Airway epithelial cell (primary cell): ENCODE results near the gene ANKS3. TPM values are rescaled to one million over a fixed set of nuclear protein-coding genes. Genes with fewer than 3 reads are reported as not detected.

ENCODE experiments used
- total RNA-seq: library from RNA; depleted of rRNA; stranded (reverse); fragments of >200 nt; gene quantifications from 2 replicates; pipeline ENCODE4 v1.2.3, GENCODE V29; 2015

Gene ANKS3, protein sequence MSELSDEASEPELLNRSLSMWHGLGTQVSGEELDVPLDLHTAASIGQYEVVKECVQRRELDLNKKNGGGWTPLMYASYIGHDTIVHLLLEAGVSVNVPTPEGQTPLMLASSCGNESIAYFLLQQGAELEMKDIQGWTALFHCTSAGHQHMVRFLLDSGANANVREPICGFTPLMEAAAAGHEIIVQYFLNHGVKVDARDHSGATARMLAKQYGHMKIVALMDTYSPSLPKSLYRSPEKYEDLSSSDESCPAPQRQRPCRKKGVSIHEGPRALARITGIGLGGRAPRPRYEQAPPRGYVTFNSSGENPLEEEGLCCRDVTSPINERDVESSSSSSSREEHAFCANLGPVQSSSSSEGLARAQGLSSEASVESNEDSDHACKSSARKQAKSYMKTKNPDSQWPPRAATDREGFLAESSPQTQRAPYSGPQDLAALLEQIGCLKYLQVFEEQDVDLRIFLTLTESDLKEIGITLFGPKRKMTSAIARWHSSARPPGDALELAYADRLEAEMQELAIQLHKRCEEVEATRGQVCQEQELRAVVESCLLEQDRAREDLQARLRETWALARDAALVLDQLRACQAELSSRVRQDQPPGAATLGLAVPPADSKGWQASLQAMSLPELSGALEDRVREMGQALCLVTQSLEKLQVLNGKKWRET
- 10.2 and 12.6 TPM in 2 replicates for total RNA-seq

DNA sequence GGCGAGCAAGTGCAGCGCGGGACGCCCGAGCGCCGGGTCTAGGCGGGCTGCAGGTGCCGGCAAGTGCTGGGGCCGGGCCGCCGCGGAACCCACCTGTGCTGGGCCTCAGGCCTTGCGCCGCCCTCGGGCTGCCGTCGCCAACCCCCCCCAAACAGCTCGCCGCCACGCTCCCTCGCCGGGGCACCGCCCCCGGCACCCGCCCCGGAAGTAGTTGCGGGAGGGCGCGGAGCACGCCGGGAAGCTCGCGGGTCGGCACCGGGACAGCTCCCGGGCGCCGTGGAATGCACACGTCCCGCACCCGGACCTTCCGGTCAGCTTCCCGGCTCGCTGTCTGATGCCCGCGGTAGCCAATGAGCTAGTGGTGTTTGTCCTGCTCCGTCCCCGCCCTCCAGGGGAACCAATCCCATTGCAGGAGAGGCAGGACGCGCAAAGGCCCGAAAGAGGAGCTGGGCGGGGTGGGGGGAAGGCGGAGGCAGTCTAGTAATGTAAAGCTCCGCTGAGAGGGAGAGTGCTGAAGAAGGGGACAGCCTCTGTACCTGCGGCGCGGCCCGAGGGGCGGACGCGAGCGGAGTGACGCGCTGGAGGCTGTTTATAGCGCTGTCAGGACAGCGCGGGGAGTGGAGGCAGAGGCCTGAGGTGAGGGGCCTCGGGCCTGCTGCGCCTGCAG, at the start of gene ANKS3, which contains the start of gene DNAAF8:
Gene ANKS3, minus strand, starts transcription at position 209 of the 667 bp plus-strand sequence. CDS start 4,122 bp downstream, outside the sequence.
Gene DNAAF8, plus strand, starts transcription at position 475 of the 667 bp plus-strand sequence. CDS start 1,978 bp downstream, outside the sequence.

DNA sequence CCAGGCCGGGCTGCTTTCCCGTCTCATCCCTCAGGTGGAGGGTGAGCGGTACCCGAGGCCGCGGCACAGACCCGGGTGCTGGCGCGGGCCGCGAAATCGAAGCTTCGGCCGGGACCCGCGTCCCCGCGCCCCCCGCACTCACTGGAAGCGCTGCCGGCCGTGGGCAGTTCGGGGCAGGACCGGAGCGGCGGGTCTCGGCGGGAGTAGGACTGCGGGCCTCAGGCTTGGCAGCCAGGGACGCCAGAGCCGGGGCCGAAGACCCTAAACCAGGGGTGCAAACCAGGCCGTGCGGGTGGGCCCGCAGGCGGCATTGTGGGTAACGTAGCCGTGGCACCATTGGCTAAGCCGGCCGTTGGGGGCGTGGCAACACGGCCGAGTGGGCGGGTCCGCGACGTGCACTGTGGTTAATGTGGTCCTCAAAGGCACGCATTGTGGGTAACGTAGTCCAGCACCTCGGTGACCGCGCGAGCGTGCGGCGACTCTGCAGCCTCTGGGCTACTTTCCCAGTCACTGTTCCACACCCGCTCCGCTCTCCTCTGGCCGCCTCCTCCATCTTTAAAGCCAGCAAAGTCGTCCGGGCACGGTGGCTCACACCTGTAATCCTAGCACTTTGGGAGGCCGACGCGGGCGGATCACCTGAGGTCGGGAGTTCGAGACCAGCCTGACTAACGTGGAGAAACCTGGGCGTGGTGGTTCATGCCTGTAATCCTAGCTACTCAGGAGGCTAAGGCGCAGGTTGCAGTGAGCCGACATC, 33.0 kb upstream of the ANKS3 start, which contains the start of gene ZNF500:
Gene ZNF500, minus strand, starts transcription at position 288 of the 754 bp plus-strand sequence. CDS start 1,184 bp downstream, outside the sequence.

DNA sequence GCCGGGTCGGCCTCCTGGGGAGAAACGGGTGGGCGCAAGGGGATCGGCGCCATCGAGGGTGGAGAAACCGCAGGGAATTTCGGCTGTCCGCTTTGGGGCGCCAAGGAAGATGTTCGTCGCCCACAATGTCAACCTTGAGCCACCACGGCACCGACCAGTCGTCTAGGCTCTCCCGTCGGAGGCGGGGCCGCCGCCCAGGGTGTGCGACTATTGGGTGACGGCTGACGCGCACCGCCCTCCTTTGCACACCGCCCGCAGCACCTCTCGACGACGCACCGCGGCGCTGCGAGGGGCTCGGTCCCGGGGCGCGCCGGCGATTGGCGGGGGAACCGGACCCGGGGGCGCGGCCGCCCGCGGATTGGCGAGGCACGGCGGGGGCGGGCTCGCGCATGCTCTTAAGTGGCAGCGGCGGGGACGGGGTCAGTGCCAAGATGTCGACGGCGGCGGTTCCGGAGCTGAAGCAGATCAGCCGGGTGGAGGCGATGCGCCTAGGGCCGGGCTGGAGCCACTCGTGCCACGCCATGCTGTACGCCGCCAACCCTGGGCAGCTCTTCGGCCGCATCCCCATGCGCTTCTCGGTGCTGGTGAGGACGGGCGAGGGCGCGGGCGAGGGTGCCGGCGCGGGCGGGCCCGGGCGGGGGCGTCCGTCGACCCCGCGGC, 40.6 kb downstream of the ANKS3 start, which contains the start of gene NUDT16L1:
Gene NUDT16L1, plus strand, starts transcription at position 267 of the 660 bp plus-strand sequence. Its CDS starts 165 bp downstream, at position 432.

Other genes with a start within 250 kb of the ANKS3 start
- gene CDIP1, start 195.5 kb downstream of the ANKS3 start, total RNA-seq: 28.5 and 30.5 TPM in 2 replicates
- not detected in 2 replicates for gene C16orf96, start 177.9 kb downstream of the ANKS3 start, total RNA-seq
- 8.1 and 13.3 TPM in 2 replicates for gene UBALD1, start 119.4 kb downstream of the ANKS3 start, total RNA-seq
- 17.9 and 23.7 TPM in 2 replicates for gene MGRN1, start 109.4 kb downstream of the ANKS3 start, total RNA-seq
- 43.3 and 63.4 TPM in 2 replicates for gene NUDT16L1, start 40.7 kb downstream of the ANKS3 start, total RNA-seq
- not detected in 2 replicates for gene DNAAF8, start 266 bp upstream of the ANKS3 start, total RNA-seq
- 7.1 and 7.7 TPM in 2 replicates for gene ZNF500, start 32.9 kb upstream of the ANKS3 start, total RNA-seq
- not detected in 2 replicates for gene SEPTIN12, start 54.1 kb upstream of the ANKS3 start, total RNA-seq
- 1.0 and 5.2 TPM in 2 replicates for gene SMIM22, start 61.1 kb upstream of the ANKS3 start, total RNA-seq
- 21.7 and 29.4 TPM in 2 replicates for gene ROGDI, start 68.4 kb upstream of the ANKS3 start, total RNA-seq
- gene GLYR1, start 113.0 kb upstream of the ANKS3 start, total RNA-seq: 31.1 and 33.6 TPM in 2 replicates
- 28.9 and 31.5 TPM in 2 replicates for gene UBN1, start 113.2 kb upstream of the ANKS3 start, total RNA-seq
- 222 and 252 TPM in 2 replicates for gene PPL, start 202.9 kb upstream of the ANKS3 start, total RNA-seq
- 0.07 and 0.09 TPM in 2 replicates for gene SEC14L5, start 224.1 kb upstream of the ANKS3 start, total RNA-seq